GM18526 (cell line): Measurements from ENCODE around the gene TBC1D21.

Source experiments
- POLR2A ChIP-seq: IDR thresholded peaks from 3 replicates; pipeline ENCODE4 v1.6.1; 2011; ENCODE audit not compliant: insufficient read length; ENCODE audit errors: extremely low read depth

TBC1D21 gene

GRCh38 chr15:73927003-73927475, 53.7 kb downstream of the TBC1D21 start:
- TF ChIP-seq POLR2A, result no peak

GRCh38 chr15:73927476-73928240, 54.3 kb downstream of the TBC1D21 start:
- no peak for TF ChIP-seq POLR2A

GRCh38 chr15:73928241-73928579, 54.8 kb downstream of the TBC1D21 start:
- TF ChIP-seq POLR2A, result no peak

- TF ChIP-seq POLR2A, result no peak
Measured at GRCh38 chr15:73928971-73929627, 55.7 kb downstream of the TBC1D21 start.

- no peak for TF ChIP-seq POLR2A
Measured at GRCh38 chr15:73930371-73930770, 57.0 kb downstream of the TBC1D21 start.

- no peak for TF ChIP-seq POLR2A
Measured at GRCh38 chr15:73930790-73931281, 57.5 kb downstream of the TBC1D21 start.

GRCh38 chr15:73931441-73931840, 58.1 kb downstream of the TBC1D21 start:
- TF ChIP-seq POLR2A, result no peak

GRCh38 chr15:73932381-73933191, 59.2 kb downstream of the TBC1D21 start:
- TF ChIP-seq POLR2A, result no peak

- TF ChIP-seq POLR2A, result no peak
Measured at GRCh38 chr15:73934281-73934680, 60.9 kb downstream of the TBC1D21 start.

- no peak for TF ChIP-seq POLR2A
Measured at GRCh38 chr15:73935547-73935946, 62.2 kb downstream of the TBC1D21 start.

- no peak for TF ChIP-seq POLR2A
Measured at GRCh38 chr15:73936181-73936580, 62.8 kb downstream of the TBC1D21 start.

GRCh38 chr15:73936588-73937290, 63.4 kb downstream of the TBC1D21 start:
- TF ChIP-seq POLR2A, result no peak

- TF ChIP-seq POLR2A, result no peak
Measured at GRCh38 chr15:73937296-73937695, 63.9 kb downstream of the TBC1D21 start.

GRCh38 chr15:73937726-73938125, 64.4 kb downstream of the TBC1D21 start:
- no peak for TF ChIP-seq POLR2A
